22Rv1 (cell line): ENCODE data around the gene PHACTR4.
"Not testable (repeated sequence)": the region's sequence is repeated elsewhere in the genome, so short reads cannot be mapped to it uniquely, and the experiment has no call there.

ENCODE experiments used
- CTCF ChIP-seq: fragments of 450-650 bp; IDR thresholded peaks from 2 replicates; pipeline ENCODE4 v1.5.1; 2017; ENCODE audit warnings: mild to moderate bottlenecking
- ZFX ChIP-seq: fragments of 450-650 bp; IDR thresholded peaks from 2 replicates; pipeline ENCODE4 v1.6.1; 2017; ENCODE audit warnings: antibody characterized with exemption, borderline replicate concordance

GRCh38 chr1:28353248-28353810, 16.2 kb upstream of the PHACTR4 start:
- not testable (repeated sequence) for TF ChIP-seq CTCF, ZFX
